Kidney tubule cell (primary cell): ENCODE data around the gene CBX2.

Source experiments
- DNase-seq: peaks from one replicate; pipeline ENCODE4 v3.0.0-alpha.2; 2018; ENCODE audit warnings: low spot score

Gene CBX2

DNA sequence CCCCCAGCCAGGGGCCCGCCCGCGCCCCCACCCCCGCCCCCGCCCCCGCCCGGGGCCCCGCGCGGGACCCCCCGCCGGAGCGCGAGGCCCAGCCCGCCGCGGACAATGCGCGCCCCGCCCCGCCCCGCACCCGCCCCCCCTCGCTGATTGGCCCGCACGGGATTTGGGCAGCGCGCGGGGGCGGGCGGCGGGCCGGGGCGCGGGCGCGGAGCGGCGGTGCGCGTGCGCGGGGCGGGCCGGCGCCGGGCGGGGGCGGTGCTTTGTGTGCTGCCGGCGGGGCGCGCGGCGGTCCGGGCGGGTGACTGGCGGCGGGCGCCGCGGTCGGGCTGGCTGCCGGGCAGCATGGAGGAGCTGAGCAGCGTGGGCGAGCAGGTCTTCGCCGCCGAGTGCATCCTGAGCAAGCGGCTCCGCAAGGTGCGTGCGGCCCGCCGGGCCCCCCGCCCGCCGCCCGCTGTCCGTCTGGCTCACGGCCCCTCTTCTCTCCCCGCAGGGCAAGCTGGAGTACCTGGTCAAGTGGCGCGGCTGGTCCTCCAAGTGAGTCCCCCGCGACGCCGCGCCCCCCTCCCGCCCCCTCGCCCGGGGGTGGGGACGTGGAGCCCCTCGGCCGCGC lies at the start of gene CBX2:
CBX2 (plus strand) TSS at position 255 of the 610 bp plus-strand sequence; CDS start at position 343, 88 bp downstream.
- DNase-seq, result peak; percentile 79

- peak; percentile 81 for DNase-seq
Measured at GRCh38 chr17:79728169-79728907, 49.6 kb upstream of the CBX2 start.

DNA sequence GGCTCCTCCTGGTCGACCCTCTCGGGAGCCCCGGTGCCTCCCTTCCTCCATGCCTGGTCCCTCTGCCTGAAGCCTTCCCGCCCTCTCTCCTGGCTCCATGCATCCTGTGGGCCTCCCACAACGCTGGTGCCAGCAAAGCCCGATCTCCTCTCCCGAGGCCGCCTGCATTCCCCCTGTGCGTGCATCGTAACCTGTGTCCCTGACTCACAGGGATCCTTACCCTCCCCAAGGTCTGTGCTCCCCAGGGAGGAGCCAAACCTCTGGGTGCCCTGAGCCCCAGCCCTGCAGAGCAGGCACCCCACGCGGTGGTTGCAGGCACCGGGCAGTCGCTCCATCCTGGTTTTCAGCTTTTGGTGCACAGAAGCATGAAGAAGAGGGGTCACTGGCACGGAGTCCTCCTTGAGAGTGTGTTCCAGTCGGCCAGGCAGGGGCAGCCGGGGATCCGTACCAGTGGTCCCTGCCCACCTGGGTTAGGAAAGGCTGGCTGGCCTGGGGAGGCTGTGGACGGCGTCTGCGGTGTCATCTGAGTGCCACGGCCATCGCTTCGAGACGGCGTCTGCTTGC lies 49.0 kb upstream of the CBX2 start:
- no peak for DNase-seq

GRCh38 chr17:79729761-79730160 lies 48.2 kb upstream of the CBX2 start:
- DNase-seq, result no peak

DNA sequence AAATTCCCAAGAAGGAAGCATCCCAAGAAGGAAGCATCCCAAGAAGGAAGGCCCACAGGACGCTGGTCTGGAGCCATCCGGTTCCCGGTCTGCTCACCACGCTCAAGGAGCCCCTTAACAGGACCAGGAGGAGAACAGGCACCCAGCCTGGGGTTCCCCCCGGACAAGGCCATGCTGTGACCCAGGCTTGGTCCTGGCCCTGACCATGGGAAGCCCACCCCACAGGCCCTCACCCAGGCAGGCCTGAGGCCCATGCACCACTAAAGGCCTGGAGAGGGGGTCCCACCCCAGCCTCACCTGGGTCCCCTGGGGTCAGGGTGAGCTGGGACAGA lies 47.5 kb upstream of the CBX2 start:
- no peak for DNase-seq

DNA sequence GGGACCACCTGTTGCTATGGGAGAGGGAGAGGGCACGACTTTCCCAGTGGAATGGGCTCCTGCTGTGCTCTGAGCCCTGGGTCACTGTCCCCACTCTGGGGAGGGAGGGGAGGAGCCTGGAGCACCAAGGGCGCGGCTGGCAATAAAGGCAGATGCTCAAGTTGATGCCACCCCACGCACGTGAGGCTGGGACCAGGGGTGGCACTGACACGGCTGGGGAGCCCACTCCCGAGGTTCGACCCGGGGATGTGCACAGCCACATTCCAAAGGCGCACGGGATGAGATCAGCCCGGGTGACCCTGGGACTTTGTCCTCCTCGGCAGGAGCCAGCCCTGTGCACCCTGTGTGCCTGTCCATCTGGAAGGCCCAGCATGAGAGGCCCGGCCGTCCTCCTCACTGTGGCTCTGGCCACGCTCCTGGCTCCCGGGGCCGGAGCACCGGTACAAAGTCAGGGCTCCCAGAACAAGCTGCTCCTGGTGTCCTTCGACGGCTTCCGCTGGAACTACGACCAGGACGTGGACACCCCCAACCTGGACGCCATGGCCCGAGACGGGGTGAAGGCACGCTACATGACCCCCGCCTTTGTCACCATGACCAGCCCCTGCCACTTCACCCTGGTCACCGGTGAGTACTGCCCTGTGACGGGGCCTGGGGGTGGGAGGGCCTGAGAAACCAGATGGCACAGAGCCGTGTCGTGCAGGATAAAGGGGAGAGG lies 47.0 kb upstream of the CBX2 start, which contains the start of gene ENPP7:
ENPP7 (plus strand) TSS at position 175 of the 715 bp plus-strand sequence; CDS start at position 372, 197 bp downstream.
- DNase-seq, result no peak

DNA sequence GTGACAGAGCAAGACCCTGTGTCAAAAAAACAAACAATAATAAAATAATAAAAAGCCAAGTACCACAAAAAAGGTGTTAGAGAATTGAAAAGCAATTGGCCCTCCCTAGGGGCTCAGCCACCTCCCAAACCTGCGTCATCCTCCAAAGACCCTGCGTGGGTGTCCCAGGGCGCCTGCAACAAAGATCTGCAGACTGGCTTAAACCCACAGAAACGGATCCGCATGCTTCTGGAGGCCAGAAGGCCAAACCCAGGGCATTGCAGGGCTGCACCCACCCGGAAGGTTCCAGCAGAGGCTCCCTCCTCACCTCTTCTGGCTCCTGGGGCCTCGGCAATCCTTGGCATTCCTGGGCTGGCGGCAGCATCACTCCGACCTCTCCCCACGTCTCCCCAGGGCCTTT lies 45.7 kb upstream of the CBX2 start:
- DNase-seq, result no peak

GRCh38 chr17:79732804-79733691 lies 44.9 kb upstream of the CBX2 start:
- DNase-seq, result peak; percentile 21

DNA sequence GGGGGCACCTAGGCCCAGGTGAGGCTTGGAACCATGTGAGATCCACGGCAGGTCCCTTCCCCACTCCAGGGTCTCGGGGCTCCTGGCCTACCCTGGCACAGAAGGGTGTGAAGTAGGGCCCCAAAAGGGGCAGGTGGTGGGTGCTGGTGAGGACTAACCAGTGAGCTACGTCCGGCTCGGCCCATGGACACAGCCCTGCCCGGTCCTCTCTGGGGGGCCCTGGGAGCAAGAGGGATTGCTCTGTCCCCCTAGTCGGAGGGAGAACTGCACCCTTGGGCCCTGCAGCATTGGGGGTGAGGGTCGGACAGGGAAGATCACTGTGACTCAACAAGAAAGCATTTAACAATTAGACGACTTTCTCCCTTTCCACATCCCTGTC lies 44.3 kb upstream of the CBX2 start:
- no peak for DNase-seq

DNA sequence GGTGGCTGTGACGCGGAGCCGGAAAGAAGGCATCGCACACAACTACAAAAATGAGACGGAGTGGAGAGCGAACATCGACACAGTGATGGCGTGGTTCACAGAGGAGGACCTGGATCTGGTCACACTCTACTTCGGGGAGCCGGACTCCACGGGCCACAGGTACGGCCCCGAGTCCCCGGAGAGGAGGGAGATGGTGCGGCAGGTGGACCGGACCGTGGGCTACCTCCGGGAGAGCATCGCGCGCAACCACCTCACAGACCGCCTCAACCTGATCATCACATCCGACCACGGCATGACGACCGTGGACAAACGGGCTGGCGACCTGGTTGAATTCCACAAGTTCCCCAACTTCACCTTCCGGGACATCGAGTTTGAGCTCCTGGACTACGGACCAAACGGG lies 42.9 kb upstream of the CBX2 start:
- DNase-seq, result no peak

DNA sequence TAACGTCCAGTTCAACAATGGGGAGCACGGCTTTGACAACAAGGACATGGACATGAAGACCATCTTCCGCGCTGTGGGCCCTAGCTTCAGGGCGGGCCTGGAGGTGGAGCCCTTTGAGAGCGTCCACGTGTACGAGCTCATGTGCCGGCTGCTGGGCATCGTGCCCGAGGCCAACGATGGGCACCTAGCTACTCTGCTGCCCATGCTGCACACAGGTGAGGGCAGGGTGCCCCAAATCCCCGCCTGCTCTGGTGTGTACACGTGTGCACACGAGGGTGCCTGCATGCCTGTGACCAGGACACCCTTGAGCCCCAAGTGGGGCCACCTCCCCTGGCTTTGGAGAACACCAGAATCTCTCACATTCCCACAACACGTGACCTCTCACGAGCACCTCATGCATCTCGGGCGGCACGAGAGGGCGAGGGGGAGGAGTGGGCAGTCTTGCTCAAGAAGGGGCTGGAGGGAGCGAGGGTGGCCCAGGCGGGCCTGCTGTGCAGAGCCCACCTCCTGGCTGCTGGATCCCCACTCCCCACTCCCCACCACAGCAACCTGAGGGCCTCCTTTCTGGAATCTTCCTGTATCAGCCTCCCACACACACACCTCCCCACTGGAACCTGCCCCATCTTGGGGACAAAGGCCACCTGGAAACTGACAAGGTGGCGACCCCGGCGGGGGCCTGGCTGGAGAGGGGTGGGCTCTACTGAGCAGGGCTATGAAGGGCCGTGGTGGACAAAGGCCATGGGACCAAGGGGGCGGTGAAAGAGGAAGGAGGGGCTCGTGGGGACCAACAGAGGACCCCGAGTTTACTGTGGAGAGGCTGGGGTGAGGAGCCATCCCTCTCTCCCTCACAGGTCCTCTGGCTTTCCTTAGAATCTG lies 40.7 kb upstream of the CBX2 start:
- DNase-seq, result no peak

- DNase-seq, result no peak
Measured at GRCh38 chr17:79737922-79738578, 39.9 kb upstream of the CBX2 start.

DNA sequence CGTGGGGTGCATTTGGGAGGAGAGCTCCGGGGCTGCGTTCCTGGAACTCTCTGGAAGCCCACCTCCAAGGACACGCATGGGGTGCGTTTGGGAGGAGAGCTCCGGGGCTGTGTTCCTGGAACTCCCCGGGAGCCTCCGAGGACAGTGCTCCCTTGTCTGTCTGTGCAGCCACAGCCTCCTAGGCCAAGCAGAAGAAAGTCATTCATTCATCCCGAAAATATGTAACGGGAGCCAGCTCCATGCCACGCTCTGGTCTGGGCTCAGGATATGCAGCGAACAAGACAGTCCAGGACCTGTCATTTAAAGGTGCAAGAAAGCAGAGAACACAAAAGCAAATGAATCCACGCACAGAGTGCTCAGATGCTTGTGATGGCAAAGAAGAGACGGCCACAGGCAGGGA lies 39.3 kb upstream of the CBX2 start:
- no peak for DNase-seq

DNA sequence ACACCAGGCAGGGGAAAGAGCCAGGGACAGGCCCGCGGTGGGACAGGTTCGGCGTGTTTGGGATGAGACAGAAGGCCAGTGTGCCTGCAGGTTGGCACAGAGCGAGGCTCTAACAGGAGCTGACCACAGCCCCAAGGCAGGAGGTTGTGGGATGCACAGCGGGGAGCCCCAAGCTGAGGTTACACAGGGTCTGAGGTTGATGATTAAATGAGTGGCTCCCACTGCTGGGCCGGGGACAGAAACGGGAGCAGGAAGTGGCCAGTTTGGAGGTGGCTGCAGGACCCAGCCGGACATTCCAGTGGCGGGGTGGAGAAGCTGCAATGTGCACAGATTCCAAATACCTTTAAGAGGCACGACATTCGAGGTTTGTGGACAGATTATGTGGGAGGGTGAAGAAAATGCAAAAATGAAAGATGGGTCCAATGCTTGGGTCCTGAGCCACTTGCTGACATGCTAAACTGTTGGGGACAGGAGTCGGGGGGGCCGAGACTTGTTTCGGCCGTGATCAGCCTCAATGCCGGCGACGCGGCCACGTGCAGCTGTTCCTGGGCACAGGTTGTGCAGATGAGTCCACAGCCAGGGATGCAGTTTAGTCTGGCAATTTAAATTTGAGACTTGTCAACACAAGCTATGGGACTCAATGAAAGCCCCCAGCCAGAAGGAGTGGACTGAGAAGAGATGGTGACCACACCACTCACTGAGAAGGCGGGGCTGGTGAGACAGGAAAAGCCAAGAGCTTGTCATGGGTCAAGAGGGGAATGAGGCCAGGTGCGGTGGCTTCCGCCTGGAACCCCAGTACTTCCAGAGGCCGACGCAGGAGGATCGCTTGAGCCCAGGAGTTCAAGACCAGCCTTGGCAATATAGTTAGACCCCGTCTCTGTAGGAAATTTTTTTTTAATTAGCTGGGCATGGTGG lies 38.5 kb upstream of the CBX2 start:
- DNase-seq, result peak; percentile 68

- DNase-seq, result peak; percentile 46
Measured at GRCh38 chr17:79740413-79740812, 37.5 kb upstream of the CBX2 start.

DNA sequence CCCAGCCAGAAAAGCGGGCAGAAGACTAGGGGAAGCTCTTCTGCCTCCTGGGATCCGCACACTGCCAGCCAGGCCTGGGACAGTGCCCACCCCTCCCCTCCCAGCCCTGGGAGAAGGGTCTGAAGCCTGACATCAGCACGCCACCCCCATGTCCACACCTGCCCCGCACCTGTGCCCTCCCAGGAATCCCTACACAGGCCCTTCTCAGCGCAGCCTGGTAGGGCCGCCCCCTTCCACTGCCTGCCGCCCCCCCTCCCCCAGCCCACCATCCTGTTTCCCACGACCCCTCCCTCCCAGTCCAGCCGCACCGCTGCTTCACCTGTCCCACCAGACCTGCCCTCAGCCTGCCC lies 36.6 kb upstream of the CBX2 start:
- DNase-seq, result no peak

- DNase-seq, result peak; percentile 58
Measured at GRCh38 chr17:79741751-79742588, 36.0 kb upstream of the CBX2 start.

GRCh38 chr17:79742589-79742918 lies 35.4 kb upstream of the CBX2 start:
- no peak for DNase-seq
